GM12872 (cell line): Measurements from ENCODE around the gene EMX1.

Experiments
- TF ChIP-seq, protein P1 (sequence below): IDR thresholded peaks from 3 replicates; pipeline ENCODE4 v1.5.1; 2011; ENCODE audit warnings: low read depth, mild to moderate bottlenecking, low read length, moderate library complexity; ENCODE audit not compliant: insufficient read depth

EMX1 gene

DNA sequence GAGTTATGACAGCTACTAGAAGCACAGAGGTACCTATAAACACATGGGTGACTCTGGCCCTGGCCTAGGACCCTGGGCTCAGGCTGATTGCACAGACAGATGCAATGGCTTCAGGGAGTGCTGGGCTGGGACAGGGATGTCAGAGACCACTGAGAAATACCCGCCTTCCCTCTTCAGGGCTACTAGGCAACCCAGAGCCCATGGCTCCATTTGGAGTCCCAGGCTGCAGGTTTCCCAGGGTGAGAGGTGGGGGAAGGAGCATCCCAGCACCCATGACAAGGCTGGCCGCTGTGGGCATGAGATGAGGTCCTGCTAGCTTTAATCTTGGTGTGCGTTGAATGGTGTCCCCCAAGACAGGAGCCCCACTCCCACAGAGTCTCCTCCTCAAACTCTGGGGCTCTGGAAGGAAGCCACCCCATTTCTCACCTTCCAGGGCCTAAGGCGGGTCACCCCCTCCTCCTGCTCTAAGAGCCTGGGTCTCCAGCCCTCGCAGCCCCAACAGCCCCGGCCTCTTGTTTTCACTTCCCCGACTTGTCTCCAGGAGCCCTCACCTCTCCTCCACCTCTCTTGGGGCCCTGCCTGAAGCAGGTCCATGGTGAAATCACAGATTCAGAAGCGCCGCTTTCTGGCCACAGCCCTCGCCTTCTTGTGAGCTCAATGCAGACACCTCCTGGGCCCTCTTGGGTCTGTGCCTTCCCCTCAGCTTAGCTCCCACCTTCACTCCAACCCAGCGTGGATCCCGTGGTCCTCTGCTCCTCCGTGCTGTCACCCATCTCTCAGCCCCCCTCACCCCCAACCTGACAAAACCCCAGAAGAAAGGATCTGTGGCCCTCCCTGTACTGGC, 41.4 kb downstream of the EMX1 start:
- TF ChIP-seq, protein P1, sequence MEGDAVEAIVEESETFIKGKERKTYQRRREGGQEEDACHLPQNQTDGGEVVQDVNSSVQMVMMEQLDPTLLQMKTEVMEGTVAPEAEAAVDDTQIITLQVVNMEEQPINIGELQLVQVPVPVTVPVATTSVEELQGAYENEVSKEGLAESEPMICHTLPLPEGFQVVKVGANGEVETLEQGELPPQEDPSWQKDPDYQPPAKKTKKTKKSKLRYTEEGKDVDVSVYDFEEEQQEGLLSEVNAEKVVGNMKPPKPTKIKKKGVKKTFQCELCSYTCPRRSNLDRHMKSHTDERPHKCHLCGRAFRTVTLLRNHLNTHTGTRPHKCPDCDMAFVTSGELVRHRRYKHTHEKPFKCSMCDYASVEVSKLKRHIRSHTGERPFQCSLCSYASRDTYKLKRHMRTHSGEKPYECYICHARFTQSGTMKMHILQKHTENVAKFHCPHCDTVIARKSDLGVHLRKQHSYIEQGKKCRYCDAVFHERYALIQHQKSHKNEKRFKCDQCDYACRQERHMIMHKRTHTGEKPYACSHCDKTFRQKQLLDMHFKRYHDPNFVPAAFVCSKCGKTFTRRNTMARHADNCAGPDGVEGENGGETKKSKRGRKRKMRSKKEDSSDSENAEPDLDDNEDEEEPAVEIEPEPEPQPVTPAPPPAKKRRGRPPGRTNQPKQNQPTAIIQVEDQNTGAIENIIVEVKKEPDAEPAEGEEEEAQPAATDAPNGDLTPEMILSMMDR: no peak

DNA sequence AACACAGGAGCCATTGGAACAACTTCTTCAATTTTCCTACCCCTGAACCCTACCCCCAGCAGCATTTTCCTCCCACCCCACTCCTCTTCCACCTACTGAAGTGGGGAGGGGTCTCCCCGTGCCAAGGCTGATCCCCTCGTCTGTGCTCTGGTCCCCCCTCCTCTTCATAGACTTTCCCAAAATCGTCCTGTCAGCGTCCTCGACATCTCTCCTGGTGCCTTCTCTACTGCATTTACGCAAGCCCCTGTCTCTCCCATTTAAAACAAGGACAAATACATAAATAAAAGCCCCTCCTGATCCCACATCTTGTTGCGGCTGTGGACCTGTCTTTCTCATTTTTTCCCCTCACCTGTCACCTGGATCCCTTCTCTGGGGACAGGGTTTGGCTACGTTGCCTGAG, 42.2 kb downstream of the EMX1 start:
- TF ChIP-seq, protein P1: no peak

DNA sequence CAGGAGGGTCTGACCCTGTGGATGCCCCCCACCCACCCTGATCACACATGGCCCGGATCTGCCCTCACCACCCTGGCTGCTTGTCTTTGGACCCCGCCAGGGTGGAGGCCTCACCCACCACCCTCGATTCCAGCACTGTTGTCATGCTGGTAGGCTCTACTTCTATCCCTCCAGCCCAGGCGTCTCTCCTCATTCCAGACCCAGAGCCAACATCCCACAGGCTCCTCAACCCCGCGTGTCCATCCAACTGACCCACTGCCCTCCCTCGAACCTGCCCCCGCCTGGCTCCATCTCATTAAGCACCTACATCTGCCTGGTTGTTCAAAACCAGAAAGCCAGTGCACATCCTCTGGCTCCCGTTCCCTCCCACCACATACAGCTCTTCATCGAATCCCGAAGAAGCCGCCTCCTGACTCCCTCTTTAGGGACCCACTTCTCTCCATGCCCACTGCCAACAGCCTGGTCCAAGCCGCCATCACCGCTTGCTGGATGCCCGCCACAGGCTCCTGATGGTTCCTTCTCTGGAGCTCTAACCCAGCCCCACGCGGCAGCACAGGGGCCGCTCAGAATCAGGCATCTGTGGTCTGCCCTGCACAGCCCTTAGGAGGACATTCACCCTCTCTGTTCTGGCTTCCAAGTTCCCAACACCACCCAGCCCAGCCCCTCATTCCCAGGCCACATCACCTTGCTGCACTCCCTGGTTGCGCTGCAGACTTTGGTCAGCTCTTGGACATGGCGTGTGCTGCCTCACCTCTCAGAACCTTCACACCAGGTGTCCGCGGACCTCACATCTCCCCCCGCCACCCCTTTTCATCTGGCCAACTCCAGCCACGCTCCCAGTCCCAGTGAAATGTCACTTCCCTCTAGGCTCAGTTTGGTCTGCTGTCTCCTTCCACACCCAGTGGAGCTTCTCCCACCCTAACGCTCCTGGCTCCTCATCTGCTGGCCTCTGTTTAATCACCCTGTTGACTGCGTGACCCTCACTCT, 43.0 kb downstream of the EMX1 start:
- TF ChIP-seq, protein P1: no peak

DNA sequence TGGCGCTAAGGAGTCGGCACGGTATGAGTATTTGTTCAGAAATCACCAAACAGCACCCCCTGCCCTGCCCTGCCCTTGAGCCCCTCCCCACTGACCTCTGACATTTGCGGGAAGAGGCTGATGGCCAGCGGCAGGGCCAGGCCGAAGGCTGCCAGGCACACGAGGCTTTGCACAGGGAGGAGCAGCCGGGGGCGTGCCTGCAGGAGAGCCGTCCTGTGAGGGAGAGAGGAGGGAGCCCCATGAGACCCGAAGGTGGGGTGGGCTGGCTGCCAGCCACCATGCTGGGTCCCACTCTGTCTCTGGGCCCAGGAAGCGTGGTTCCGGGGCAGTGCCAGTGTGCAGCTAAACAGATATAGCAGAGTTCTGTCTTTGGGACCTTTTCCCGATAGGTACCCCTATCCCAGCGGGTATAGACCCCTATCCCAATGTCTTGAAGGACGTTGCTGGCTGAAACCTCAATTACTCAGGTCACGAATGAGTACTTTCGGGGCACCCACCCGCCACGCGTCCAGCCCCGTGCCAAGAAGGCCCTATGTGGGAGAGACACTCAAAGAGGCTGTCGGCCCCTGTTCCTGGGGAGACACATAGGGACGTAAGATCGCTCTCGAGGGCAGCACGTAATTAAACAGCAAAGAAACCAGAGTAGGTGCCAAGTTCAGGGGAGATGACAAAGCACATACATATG, 43.9 kb downstream of the EMX1 start:
- TF ChIP-seq, protein P1: no peak

DNA sequence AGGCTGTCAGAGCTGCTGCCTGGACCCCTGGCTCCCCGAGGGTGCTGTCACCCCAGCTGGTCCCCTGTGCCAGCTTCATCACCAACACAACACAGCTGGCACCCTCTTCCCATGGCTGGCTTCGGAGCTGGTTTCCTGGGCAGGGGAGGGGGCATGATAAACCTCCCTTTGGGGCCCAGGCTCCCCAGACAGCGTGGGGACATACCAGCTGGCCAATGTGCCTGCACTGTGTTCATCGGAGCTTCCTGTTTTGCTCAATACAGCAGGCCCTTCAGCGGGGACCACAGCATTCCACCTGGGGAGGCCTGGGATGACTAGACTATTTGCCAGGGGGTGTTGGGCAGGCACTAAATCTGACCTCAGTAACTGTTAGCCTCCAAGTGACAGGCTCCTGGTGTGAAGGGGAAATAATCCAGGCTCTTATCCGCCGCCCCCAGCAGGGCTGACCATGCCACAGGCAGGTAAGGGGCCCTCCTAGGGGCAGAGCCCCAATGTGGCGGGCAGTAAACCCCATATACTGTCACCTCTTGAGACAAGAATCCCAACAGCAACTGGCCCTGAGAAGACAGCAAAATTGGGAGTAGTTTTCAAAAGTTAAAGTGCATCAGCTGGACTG, 44.6 kb downstream of the EMX1 start:
- TF ChIP-seq, protein P1: no peak

DNA sequence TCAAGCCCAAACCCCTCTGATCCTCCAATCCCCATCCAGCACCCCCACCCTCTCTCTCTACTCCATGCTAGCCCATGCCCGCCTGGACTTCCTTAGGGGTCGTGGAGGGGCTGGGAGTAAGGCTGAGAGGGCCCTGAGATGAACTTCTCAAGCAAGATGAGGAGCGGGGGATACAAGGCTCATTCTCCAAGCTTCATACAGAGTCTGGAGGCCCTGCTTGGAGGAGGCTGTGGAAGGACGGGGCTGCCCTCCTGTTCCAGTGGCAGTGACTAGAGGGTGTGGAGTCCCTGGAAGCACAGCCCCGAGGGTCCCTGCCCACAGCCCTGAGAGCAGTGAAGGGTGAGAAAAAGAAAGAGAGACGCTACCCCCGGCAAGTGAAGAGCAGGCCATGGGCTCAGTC, 45.6 kb downstream of the EMX1 start:
- TF ChIP-seq, protein P1: no peak
